Natural killer cell (primary cell): Measurements from ENCODE around the gene TFCP2L1. TPM values are rescaled to one million over a fixed set of nuclear protein-coding genes. Genes with fewer than 3 reads are reported as not detected.

Source experiments
- ATAC-seq, 3 donors: fragments of 150-1000 bp in 2 of 3; fragments of 200-7000 bp in 1 of 3; cut with Tn5 transposase; 1 replicate in 1 of 3; 2 replicates in 2 of 3; pipeline ENCODE4 v1.10.0; 2021; ENCODE audit warnings: mild to moderate bottlenecking in 2 of 3, moderate library complexity in 2 of 3
- DNase-seq, 2 donors: peaks; one replicate each; pipeline versions ENCODE4 v3.0.0 to v3.0.0-alpha.2; 2013 to 2021; ENCODE audit warnings: mixed read lengths in 1 of 2
- H3K27ac ChIP-seq: one replicate; pipeline ENCODE4 v1.5.1; 2013; ENCODE audit warnings: mild to moderate bottlenecking, low read length
- H3K27me3 ChIP-seq: one replicate; pipeline ENCODE4 v1.6.1; 2013; ENCODE audit warnings: low read length; ENCODE audit not compliant: control insufficient read depth, insufficient read depth
- H3K36me3 ChIP-seq: one replicate; pipeline ENCODE4 v1.6.1; 2013; ENCODE audit warnings: low read length; ENCODE audit not compliant: control insufficient read depth, insufficient read depth
- H3K4me1 ChIP-seq: one replicate; pipeline ENCODE4 v1.6.1; 2013; ENCODE audit warnings: low read length; ENCODE audit not compliant: control insufficient read depth, insufficient read depth
- H3K4me3 ChIP-seq: one replicate; pipeline ENCODE4 v1.5.1; 2013; ENCODE audit warnings: low read length
- H3K9me3 ChIP-seq: one replicate; pipeline ENCODE4 v1.6.1; 2013; ENCODE audit warnings: low read length; ENCODE audit not compliant: control insufficient read depth, insufficient read depth
- H3K27ac Mint-ChIP-seq, 2 donors: one replicate each; pipeline ENCODE4 v1.8.0; 2022; ENCODE audit warnings: mild to moderate bottlenecking in 2 of 2, mixed read lengths in 2 of 2, moderate library complexity in 1 of 2
- H3K27me3 Mint-ChIP-seq, 2 donors: one replicate each; pipeline ENCODE4 v1.8.0; 2022; ENCODE audit warnings: low read depth in 2 of 2, mixed read lengths in 2 of 2
- H3K36me3 Mint-ChIP-seq: one replicate; pipeline ENCODE4 v1.8.0; 2022; ENCODE audit warnings: mixed read lengths
- H3K4me1 Mint-ChIP-seq, 2 donors: one replicate each; pipeline ENCODE4 v1.8.0; 2022; ENCODE audit warnings: mixed read lengths in 2 of 2
- H3K4me3 Mint-ChIP-seq: one replicate; pipeline ENCODE4 v1.8.0; 2022; ENCODE audit warnings: mild to moderate bottlenecking, moderate library complexity, mixed read lengths
- H3K9me3 Mint-ChIP-seq, 2 donors: one replicate each; pipeline ENCODE4 v1.8.0; 2022; ENCODE audit warnings: mixed read lengths in 2 of 2
- WGBS: methylation state at CpG from one replicate; pipeline ENCODE4 v1.1.7; 2013; ENCODE audit warnings: missing lambda C conversion rate; ENCODE audit not compliant: insufficient coverage; 5-methylcytosine and 5-hydroxymethylcytosine counted together
- intact Hi-C: fragments of 100-400 bp; cut with micrococcal nuclease; formaldehyde crosslinking; loops from one replicate; pipeline ENCODE4 v1.14.2; 2022
- total RNA-seq, 4 donors: library from RNA; stranded (reverse); fragments of 120-200 nt in 1 of 4; gene quantifications; one replicate each; pipeline versions ENCODE4 v1.2.3 to v1.2.4, GENCODE V29; 2013 to 2022
- TF ChIP-seq, protein P1 (sequence below): fragments of 200-600 bp; IDR thresholded peaks from one replicate; pipeline ENCODE4 v1.8.0; 2022; ENCODE audit warnings: antibody characterized with exemption

The TFCP2L1 gene
- total RNA-seq, 3 donors from 2014 or later (not counting 1 experiment from before 2014, with no cell fraction given), result 0.72 to 1.8 (median 0.85) TPM

DNA sequence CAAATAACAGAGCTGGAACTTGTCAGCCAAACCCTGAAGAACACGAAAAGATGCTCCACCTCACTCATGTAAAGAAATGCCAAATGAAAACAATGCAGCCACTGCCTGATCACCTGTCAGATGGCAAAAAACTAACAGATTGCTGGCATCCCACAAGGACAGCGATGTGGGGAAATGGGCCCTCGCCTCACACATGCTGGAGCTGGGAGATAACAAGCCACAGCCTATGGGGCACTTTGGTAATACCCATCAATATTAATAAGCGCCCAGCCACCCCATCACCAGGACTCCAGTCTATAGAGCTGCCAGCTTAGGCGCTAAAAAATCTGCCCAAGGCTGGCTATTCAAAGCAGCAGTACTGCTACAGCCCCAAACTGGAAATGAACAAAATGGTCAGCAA is 27.0 kb downstream of the TFCP2L1 start:
- intact Hi-C loops, result no loop called here
- no peak for ATAC-seq
- TF ChIP-seq, protein P1, sequence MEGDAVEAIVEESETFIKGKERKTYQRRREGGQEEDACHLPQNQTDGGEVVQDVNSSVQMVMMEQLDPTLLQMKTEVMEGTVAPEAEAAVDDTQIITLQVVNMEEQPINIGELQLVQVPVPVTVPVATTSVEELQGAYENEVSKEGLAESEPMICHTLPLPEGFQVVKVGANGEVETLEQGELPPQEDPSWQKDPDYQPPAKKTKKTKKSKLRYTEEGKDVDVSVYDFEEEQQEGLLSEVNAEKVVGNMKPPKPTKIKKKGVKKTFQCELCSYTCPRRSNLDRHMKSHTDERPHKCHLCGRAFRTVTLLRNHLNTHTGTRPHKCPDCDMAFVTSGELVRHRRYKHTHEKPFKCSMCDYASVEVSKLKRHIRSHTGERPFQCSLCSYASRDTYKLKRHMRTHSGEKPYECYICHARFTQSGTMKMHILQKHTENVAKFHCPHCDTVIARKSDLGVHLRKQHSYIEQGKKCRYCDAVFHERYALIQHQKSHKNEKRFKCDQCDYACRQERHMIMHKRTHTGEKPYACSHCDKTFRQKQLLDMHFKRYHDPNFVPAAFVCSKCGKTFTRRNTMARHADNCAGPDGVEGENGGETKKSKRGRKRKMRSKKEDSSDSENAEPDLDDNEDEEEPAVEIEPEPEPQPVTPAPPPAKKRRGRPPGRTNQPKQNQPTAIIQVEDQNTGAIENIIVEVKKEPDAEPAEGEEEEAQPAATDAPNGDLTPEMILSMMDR, result no peak
- 57% methylated on average over 5 of the region's 5 CpGs for WGBS
- no peak overlapping the region for H3K4me3 Mint-ChIP-seq
- Histone ChIP-seq H3K27me3 (no peaks in the 10 kb centered on the region), H3K9me3 (no peaks in the 10 kb centered on the region), H3K36me3 (no peaks in the 10 kb centered on the region), H3K27ac (no peak overlapping the region), H3K4me3 (no peak overlapping the region), H3K4me1 (peaks cover 12% of the 10 kb centered on the region)
- no peak for DNase-seq
- H3K36me3 Mint-ChIP-seq, result no peaks in the 10 kb centered on the region
- peaks cover 6 to 10% of the 10 kb centered on the region in 2 donors for H3K4me1 Mint-ChIP-seq
- H3K9me3 Mint-ChIP-seq, result no peaks in the 10 kb centered on the region
- H3K27me3 Mint-ChIP-seq, result peaks cover 0 to 2% of the 10 kb centered on the region in 2 donors
- H3K27ac Mint-ChIP-seq, result no peak overlapping the region

- Mint-ChIP-seq H3K9me3 (no peaks in the 10 kb centered on the region), H3K4me1 (peaks cover 6 to 10% of the 10 kb centered on the region in 2 donors), H3K4me3 (no peak overlapping the region), H3K27me3 (peaks cover 0 to 2% of the 10 kb centered on the region in 2 donors), H3K27ac (no peak overlapping the region), H3K36me3 (no peaks in the 10 kb centered on the region)
- intact Hi-C loops, result no loop called here
- Histone ChIP-seq H3K27ac (no peak overlapping the region), H3K4me1 (peaks cover 12% of the 10 kb centered on the region), H3K9me3 (no peaks in the 10 kb centered on the region), H3K4me3 (no peak overlapping the region), H3K27me3 (no peaks in the 10 kb centered on the region), H3K36me3 (no peaks in the 10 kb centered on the region)
- TF ChIP-seq, protein P1, result no peak
- no peak for DNase-seq
- WGBS, result 12% methylated on average over 3 of the region's 3 CpGs
- ATAC-seq, result peak; percentile 49 to 88 (median 54)
These were observed 27.5 kb downstream of the TFCP2L1 start for GRCh38 chr2:121257480-121257840.

- Histone ChIP-seq H3K36me3 (no peaks in the 10 kb centered on the region), H3K27me3 (no peaks in the 10 kb centered on the region), H3K4me1 (peaks cover 12% of the 10 kb centered on the region), H3K27ac (no peak overlapping the region), H3K4me3 (no peak overlapping the region), H3K9me3 (no peaks in the 10 kb centered on the region)
- ATAC-seq (peak in 2 of 3 donors; percentile 15 to 54), DNase-seq (no peak)
- no peak overlapping the region for H3K27ac Mint-ChIP-seq
- peaks cover 0 to 2% of the 10 kb centered on the region in 2 donors for H3K27me3 Mint-ChIP-seq
- H3K4me1 Mint-ChIP-seq, result peaks cover 6 to 10% of the 10 kb centered on the region in 2 donors
- TF ChIP-seq, protein P1, result no peak
- no peaks in the 10 kb centered on the region for H3K36me3 Mint-ChIP-seq
- no peaks in the 10 kb centered on the region for H3K9me3 Mint-ChIP-seq
- intact Hi-C loops, result no loop called here
- no peak overlapping the region for H3K4me3 Mint-ChIP-seq
- WGBS, result 79% methylated on average over 13 of the region's 13 CpGs
These were observed 28.1 kb downstream of the TFCP2L1 start for GRCh38 chr2:121256720-121257479.
